ENCODE results near the gene MSI1. TPM values are rescaled to one million over a fixed set of nuclear protein-coding genes. Genes with fewer than 3 reads are reported as not detected.

Gene MSI1
- total RNA-seq, 1 experiment from 2014 or later = 26.0 TPM

DNA sequence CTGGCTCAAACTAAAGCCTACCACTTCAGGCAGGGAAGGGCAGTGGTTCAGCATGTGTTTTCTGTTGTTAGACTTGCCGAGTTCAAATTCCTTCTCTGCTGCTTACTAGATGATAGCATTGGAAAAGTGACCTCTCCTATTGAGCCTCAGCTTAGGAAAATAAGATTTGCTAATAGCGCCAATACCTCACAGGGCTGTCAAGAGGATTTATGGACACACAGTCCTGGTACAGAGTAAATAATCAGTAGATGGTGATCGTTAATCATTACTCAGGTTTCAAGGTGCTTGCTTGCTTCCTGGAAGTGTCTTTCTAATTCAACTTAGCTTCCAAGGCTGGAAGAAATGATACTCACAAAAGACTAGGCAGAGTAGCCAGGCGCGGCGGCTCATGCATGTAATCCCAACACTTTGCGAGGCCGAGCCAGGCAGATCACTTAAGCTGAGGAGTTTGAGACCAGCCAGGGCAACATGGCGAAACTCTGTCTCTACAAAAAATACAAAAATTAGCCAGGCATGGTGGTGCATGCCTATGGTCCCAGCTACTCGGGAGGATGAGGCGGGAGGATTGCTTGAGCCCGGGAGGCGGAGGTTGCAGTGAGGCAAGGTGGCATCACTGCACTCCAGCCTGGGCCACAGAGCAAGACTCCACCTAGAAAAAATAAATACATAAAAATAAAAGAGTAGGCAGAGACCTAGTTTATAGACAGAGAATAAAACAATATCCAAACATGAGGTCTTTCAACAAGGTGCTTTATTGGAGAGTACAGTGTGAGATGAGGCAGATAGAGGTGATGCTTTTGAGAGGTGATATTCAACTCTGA is 47.4 kb downstream of the MSI1 start:
- intact Hi-C loops (cut with micrococcal nuclease) = loop anchor here (10.0 kb wide), 1 partner anchor 213 kb away; the partner anchor contains the start of gene RNF10
- H3K4me2 ChIP-seq (ENCODE audit: low read length) = no peak overlapping the region
- DNase-seq (ENCODE audit: low read depth, low spot score) (no peak), ATAC-seq (no peak)
- H3K9me3 ChIP-seq (ENCODE audit: control insufficient read depth in 1 of 2, insufficient read depth in 1 of 2, low read depth in 1 of 2, low read length in 2 of 2) = no peaks in the 10 kb centered on the region
- ChIA-PET POLR2A (no interaction called here), RAD21 (ENCODE audit: low non-redundant PET in 1 of 2, low total read pairs in 2 of 2, uncharacterized antibody in 2 of 2, unreplicated experiment in 2 of 2) (no interaction called here), CTCF (interaction anchor here (1.3 kb wide), 1 partner anchor 19 kb away, joined by 3 read pairs; the partner anchor contains the start of gene SIRT4)
- no peaks in the 10 kb centered on the region for H3K36me3 ChIP-seq (ENCODE audit: control insufficient read depth in 1 of 2, insufficient read depth in 2 of 2, low read length in 2 of 2)
- H3K9ac ChIP-seq (ENCODE audit: low read length) = no peak overlapping the region
- H3K4me1 ChIP-seq (ENCODE audit: control insufficient read depth in 1 of 2, insufficient read depth in 2 of 2, low read length in 2 of 2) = peaks cover 2 to 20% of the 10 kb centered on the region in 2 experiments; a peak in 1 of 4 replicates
- no peak overlapping the region for H3K27ac ChIP-seq (ENCODE audit: low read depth, low read length)
- no TSS peak for BruUV-seq (replicated peaks)
- TF ChIP-seq EGR1 (IDR thresholded peaks at IDR 0.05; ENCODE audit: low read depth) (no peak), ZFX (IDR thresholded peaks at IDR 0.05) (no peak), SRF (IDR thresholded peaks at IDR 0.05; ENCODE audit: low read depth) (no peak), YY1 (IDR thresholded peaks at IDR 0.05; ENCODE audit: extremely low read depth, insufficient replicate concordance, low read depth, low read length) (no peak), CEBPB (IDR thresholded peaks at IDR 0.05; ENCODE audit: low read depth) (no peak), RAD21 (IDR thresholded peaks at IDR 0.05; ENCODE audit: low read depth) (no peak), ZNF274 (IDR thresholded peaks at IDR 0.05; ENCODE audit: low read depth, low read length) (no peak)
- TF ChIP-seq, protein P1, sequence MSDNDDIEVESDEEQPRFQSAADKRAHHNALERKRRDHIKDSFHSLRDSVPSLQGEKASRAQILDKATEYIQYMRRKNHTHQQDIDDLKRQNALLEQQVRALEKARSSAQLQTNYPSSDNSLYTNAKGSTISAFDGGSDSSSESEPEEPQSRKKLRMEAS (IDR thresholded peaks at IDR 0.05) = no peak
- no peaks in the 10 kb centered on the region for H4K20me1 ChIP-seq (ENCODE audit: insufficient read depth)
- no peaks in the 10 kb centered on the region for H3K27me3 ChIP-seq (ENCODE audit: insufficient read depth, low read length)
- H3K79me2 ChIP-seq (ENCODE audit: insufficient read depth, low read length) = no peaks in the 10 kb centered on the region
- no peak overlapping the region for H2AFZ ChIP-seq (ENCODE audit: low read depth, low read length, poor library complexity, severe bottlenecking)
- no peak overlapping the region for H3K4me3 ChIP-seq (replicated peaks in 1 of 2; ENCODE audit: low read depth in 1 of 2, low read length in 2 of 2)
- H3K9me2 ChIP-seq (ENCODE audit: insufficient read depth) = no peaks in the 10 kb centered on the region
